Measurements from ENCODE around the gene LRRC28.

LRRC28 gene

DNA sequence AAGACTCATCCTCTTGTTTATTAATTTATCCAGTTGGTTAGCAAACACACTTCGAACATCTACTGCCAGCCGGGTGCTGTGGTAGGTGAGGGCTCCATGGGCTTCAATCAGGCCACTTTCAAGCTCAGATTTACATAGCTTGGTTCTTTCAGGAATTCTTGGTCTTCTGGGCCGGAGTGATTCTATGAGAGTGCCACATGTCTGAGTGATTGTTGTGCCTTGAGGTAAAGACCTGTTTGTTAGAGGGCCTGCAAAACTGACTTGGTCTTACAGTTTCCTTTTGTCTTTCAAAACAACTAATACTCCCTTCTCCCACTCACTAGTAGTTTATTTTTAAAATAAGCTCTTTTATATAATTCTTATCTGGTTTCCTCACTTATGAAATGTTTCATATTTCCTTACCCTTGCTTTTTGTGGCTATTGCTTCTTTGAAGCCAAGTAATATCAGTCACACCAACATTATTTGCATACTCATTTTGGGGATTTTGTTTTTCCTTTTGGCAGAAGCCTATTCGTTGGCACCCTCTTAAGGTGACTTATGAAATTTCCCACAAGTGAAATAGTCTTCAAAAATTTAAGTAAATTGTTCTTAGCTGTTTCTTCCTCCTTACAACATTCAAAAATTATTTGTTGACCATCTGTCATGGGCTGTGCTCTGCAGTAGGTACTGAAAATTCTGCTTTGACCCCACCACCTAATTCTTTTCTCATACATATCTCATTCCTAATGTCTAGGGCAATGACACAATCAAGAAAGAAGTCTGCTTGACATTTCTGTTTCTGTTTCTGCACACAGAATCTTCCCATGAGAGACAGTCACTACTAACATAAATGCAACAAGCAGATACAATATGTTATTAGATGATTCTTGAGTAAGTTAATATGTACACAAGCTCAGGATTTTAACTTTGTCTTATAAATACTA is 120.2 kb downstream of the LRRC28 start:
- no peak for DNase-seq
- Histone ChIP-seq H3K36me3 (no peaks in the 10 kb centered on the region), H3K27me3 (ENCODE audit: insufficient read depth, low read depth, severe bottlenecking) (no peaks in the 10 kb centered on the region), H3K27ac (no peak overlapping the region), H3K4me3 (ENCODE audit: low read depth, low read length) (no peak overlapping the region), H3K9me3 (ENCODE audit: severe bottlenecking) (peaks cover 3% of the 10 kb centered on the region)
- TF ChIP-seq, protein P1, sequence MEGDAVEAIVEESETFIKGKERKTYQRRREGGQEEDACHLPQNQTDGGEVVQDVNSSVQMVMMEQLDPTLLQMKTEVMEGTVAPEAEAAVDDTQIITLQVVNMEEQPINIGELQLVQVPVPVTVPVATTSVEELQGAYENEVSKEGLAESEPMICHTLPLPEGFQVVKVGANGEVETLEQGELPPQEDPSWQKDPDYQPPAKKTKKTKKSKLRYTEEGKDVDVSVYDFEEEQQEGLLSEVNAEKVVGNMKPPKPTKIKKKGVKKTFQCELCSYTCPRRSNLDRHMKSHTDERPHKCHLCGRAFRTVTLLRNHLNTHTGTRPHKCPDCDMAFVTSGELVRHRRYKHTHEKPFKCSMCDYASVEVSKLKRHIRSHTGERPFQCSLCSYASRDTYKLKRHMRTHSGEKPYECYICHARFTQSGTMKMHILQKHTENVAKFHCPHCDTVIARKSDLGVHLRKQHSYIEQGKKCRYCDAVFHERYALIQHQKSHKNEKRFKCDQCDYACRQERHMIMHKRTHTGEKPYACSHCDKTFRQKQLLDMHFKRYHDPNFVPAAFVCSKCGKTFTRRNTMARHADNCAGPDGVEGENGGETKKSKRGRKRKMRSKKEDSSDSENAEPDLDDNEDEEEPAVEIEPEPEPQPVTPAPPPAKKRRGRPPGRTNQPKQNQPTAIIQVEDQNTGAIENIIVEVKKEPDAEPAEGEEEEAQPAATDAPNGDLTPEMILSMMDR (IDR thresholded peaks at IDR 0.05; ENCODE audit: low read depth, low read length), result no peak

DNA sequence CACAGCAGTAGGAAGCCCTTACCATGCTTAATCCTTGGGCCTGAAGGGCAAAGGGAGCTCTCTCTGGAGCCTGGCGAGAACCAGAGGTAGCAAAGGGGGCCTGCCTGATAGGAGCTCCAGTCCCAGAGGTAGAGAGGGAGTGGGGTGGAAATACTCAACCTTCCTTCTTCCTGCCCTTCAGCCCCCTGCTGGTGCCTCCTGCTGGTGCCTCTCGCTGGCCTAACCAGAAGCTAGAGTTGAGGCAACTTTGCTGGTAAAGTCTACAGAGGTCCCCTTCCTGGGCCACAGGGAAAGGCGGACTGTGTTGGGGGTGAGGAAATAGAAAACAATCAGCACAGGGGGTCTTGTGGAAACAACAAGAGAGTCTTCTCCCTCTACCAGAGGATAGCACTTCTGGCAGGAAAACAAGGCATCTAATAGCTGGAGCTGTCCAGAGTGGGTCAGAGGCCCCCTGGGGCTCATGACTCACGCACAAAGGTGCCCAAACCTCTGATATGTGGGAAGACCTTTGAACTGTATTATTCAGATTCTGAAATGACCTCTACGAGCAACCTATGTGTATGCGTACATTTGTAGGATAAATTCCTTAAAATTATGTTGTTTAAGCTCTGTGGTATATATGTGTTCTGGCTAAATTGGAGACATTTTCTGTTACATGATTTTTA is 133.9 kb downstream of the LRRC28 start:
- Histone ChIP-seq H3K4me3 (ENCODE audit: low read depth, low read length) (no peak overlapping the region), H3K27ac (no peak overlapping the region), H3K27me3 (ENCODE audit: insufficient read depth, low read depth, severe bottlenecking) (no peaks in the 10 kb centered on the region), H3K36me3 (no peaks in the 10 kb centered on the region), H3K9me3 (ENCODE audit: severe bottlenecking) (no peaks in the 10 kb centered on the region)
- DNase-seq, result no peak
- TF ChIP-seq, protein P1 (IDR thresholded peaks at IDR 0.05; ENCODE audit: low read depth, low read length), result peak; percentile 46; the same call in 1 of the 2 replicates

DNA sequence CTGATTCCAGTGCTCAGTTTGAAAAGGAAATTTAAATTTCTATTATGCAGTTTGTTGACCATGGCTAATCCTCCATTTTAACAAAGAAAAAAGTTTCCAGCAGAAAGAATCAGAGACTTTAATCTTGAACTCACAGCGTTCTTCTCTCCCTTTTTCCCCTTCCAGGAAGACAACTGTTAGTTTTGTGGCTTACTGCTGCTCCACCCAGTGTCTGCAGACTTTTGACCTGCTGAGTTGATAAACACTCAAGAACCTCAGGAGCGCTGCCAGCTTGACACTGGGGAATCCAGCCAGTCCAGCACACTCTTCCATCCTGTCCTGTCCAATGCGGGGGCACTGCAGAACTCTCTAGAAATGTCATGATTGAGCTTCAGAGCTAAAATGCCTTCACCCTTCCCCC is 134.6 kb downstream of the LRRC28 start:
- H3K9me3 ChIP-seq (ENCODE audit: severe bottlenecking), result no peaks in the 10 kb centered on the region

DNA sequence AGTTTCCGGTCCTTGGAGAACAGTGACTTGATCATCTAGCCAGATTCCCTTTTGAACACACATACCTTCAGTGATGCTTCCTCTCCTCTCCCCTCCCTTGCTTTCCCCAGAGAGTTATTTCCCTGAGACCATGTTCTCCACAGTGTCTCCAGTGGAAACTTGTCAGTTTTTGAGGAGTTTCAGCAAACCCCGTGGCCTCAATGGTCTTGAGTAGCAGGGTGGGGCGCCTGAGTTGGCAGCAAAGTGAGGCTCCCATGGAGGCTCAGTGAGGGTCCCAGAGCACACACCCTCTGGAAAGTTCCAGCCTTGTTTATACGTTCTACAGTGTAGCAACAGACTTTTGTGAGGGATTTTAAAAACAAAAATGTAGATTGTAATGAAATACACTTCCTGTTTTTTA is 135.1 kb downstream of the LRRC28 start:
- TF ChIP-seq, protein P1 (IDR thresholded peaks at IDR 0.05; ENCODE audit: low read depth, low read length), result no peak
- no peak overlapping the region for H3K4me3 ChIP-seq (ENCODE audit: low read depth, low read length)
- H3K9me3 ChIP-seq (ENCODE audit: severe bottlenecking), result no peaks in the 10 kb centered on the region
- no peak for DNase-seq
- no peaks in the 10 kb centered on the region for H3K36me3 ChIP-seq
- no peaks in the 10 kb centered on the region for H3K27me3 ChIP-seq (ENCODE audit: insufficient read depth, low read depth, severe bottlenecking)
- no peak overlapping the region for H3K27ac ChIP-seq

More for the DNA sequence above, 134.6 kb downstream of the LRRC28 start:
- TF ChIP-seq, protein P1 (IDR thresholded peaks at IDR 0.05; ENCODE audit: low read depth, low read length), result no peak
- Histone ChIP-seq H3K4me3 (ENCODE audit: low read depth, low read length) (no peak overlapping the region), H3K27ac (no peak overlapping the region), H3K36me3 (no peaks in the 10 kb centered on the region), H3K27me3 (ENCODE audit: insufficient read depth, low read depth, severe bottlenecking) (no peaks in the 10 kb centered on the region)
- no peak for DNase-seq

DNA sequence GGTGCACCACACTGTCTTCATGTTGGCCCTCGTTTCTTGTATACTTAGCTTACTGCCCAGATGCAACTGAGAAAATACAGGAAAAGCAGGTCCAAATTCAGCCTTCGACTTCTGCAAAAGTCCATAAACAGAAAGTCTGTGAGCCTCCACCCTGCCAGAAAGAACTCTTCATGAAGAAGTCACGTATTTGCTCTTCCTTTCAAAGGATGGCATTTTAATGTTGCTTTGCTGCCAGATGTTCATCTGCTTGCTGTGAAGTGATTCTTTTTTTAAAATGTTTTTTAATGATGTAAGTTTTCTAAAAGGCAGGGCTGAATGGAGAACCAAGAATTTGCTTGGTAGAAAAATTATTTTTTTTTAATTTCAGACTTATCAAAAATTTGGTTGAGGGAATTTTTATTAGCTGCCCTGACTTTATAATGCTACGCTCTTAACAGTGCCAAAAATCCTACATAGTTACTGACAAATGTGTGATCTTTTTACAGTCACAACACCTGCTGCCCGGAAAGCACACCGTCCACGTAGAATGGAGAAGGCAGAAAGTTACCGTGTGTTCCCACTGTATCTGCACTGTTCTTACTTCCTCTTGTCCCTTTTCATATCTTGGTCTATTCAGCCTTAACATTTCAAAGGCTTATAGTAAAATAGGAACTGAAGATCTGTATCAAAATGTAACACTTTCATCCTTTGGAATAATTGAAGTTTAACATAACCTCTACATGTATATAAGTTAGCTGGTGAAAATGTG is 136.3 kb downstream of the LRRC28 start:
- Histone ChIP-seq H3K27ac (no peak overlapping the region), H3K4me3 (ENCODE audit: low read depth, low read length) (no peak overlapping the region), H3K27me3 (ENCODE audit: insufficient read depth, low read depth, severe bottlenecking) (no peaks in the 10 kb centered on the region), H3K9me3 (ENCODE audit: severe bottlenecking) (no peaks in the 10 kb centered on the region), H3K36me3 (no peaks in the 10 kb centered on the region)
- TF ChIP-seq, protein P1 (IDR thresholded peaks at IDR 0.05; ENCODE audit: low read depth, low read length), result no peak
- DNase-seq, result no peak

Measured in WERI-Rb-1 (cell line).